Liver (tissue), 9 donors: ENCODE results near the gene PDLIM7. TPM values are rescaled to one million over a fixed set of nuclear protein-coding genes. Genes with fewer than 3 reads are reported as not detected.

Experiments
- DNase-seq: peaks from one replicate; pipeline ENCODE4 v3.0.0-alpha.2; 2017; ENCODE audit warnings: low spot score
- H3K27ac ChIP-seq, 2 donors: one replicate each; pipeline ENCODE4 v1.7.0; 2013; ENCODE audit warnings: inconsistent platforms in 2 of 2, low read length in 2 of 2, control low read depth in 1 of 2, low read depth in 1 of 2, mild to moderate bottlenecking in 1 of 2
- H3K27me3 ChIP-seq, 4 donors: one replicate each; pipeline versions ENCODE4 v1.6.1 to v1.7.0; 2013; ENCODE audit warnings: low read length in 3 of 4, inconsistent platforms in 1 of 4, mild to moderate bottlenecking in 1 of 4, moderate library complexity in 1 of 4; ENCODE audit not compliant: control insufficient read depth in 4 of 4, insufficient read depth in 4 of 4
- H3K36me3 ChIP-seq, 4 donors: one replicate each; pipeline versions ENCODE4 v1.6.1 to v1.7.0; 2013; ENCODE audit warnings: low read length in 3 of 4, mild to moderate bottlenecking in 3 of 4, low read depth in 1 of 4, moderate library complexity in 1 of 4; ENCODE audit not compliant: control insufficient read depth in 4 of 4, insufficient read depth in 3 of 4
- H3K4me1 ChIP-seq, 4 donors: one replicate each; pipeline versions ENCODE4 v1.6.1 to v1.7.0; 2013; ENCODE audit warnings: low read length in 3 of 4, mild to moderate bottlenecking in 3 of 4, moderate library complexity in 1 of 4; ENCODE audit not compliant: control insufficient read depth in 4 of 4, insufficient read depth in 4 of 4
- H3K4me3 ChIP-seq, 3 donors: one replicate each; pipeline versions ENCODE4 v1.6.1 to v1.7.0; 2013; ENCODE audit warnings: low read length in 3 of 3, control low read depth in 1 of 3, low read depth in 1 of 3, mild to moderate bottlenecking in 1 of 3
- H3K9ac ChIP-seq, 2 donors: one replicate each; pipeline ENCODE4 v1.7.0; 2013; ENCODE audit warnings: low read length in 2 of 2, mild to moderate bottlenecking in 2 of 2, moderate library complexity in 2 of 2, control low read depth in 1 of 2, low read depth in 1 of 2
- H3K9me3 ChIP-seq, 4 donors: one replicate each; pipeline versions ENCODE4 v1.6.1 to v1.7.0; 2013; ENCODE audit warnings: low read length in 3 of 4; ENCODE audit not compliant: control insufficient read depth in 4 of 4
- ATF3 ChIP-seq: IDR thresholded peaks from 2 replicates; pipeline ENCODE4 v1.6.1; 2016; ENCODE audit warnings: antibody characterized with exemption
- EGR1 ChIP-seq, 2 donors: IDR thresholded peaks; 2 replicates each; pipeline ENCODE4 v1.6.1; 2016 to 2018; ENCODE audit warnings: antibody characterized with exemption in 2 of 2, low read depth in 2 of 2
- FOXA1 ChIP-seq: IDR thresholded peaks from 2 replicates; pipeline ENCODE4 v1.6.1; 2016; ENCODE audit warnings: antibody characterized with exemption
- FOXA2 ChIP-seq: IDR thresholded peaks from 2 replicates; pipeline ENCODE4 v1.6.1; 2016; ENCODE audit warnings: antibody characterized with exemption
- GABPA ChIP-seq, 2 donors: IDR thresholded peaks in 1 of 2; conservative IDR thresholded peaks in 1 of 2; 2 replicates each; pipeline ENCODE4 v1.6.1; 2016; ENCODE audit warnings: antibody characterized with exemption in 2 of 2, mild to moderate bottlenecking in 1 of 2, moderate library complexity in 1 of 2
- HNF4A ChIP-seq, 2 donors: conservative IDR thresholded peaks; 2 replicates each; pipeline ENCODE4 v1.6.1; 2016; ENCODE audit warnings: antibody characterized with exemption in 2 of 2, mild to moderate bottlenecking in 2 of 2
- HNF4G ChIP-seq: IDR thresholded peaks from 2 replicates; pipeline ENCODE4 v1.6.1; 2016; ENCODE audit warnings: antibody characterized with exemption
- JUND ChIP-seq, 2 donors: IDR thresholded peaks; 2 replicates each; pipeline ENCODE4 v1.6.1; 2016; ENCODE audit warnings: antibody characterized with exemption in 2 of 2
- MAX ChIP-seq: IDR thresholded peaks from 2 replicates; pipeline ENCODE4 v1.6.1; 2016; ENCODE audit warnings: antibody characterized with exemption
- NR2F2 ChIP-seq: IDR thresholded peaks from 2 replicates; pipeline ENCODE4 v1.6.1; 2016; ENCODE audit warnings: antibody characterized with exemption
- RAD21 ChIP-seq, 2 donors: IDR thresholded peaks; 2 replicates each; pipeline ENCODE4 v1.6.1; 2016; ENCODE audit warnings: antibody characterized with exemption in 2 of 2, mild to moderate bottlenecking in 2 of 2
- RXRA ChIP-seq, 2 donors: IDR thresholded peaks; 2 replicates each; pipeline ENCODE4 v1.6.1; 2017 to 2018; ENCODE audit warnings: antibody characterized with exemption in 2 of 2, mild to moderate bottlenecking in 1 of 2
- ZBTB33 ChIP-seq: IDR thresholded peaks from 2 replicates; pipeline ENCODE4 v1.6.1; 2016; ENCODE audit warnings: antibody characterized with exemption
- WGBS: extraction: QIAGEN DNeasy Blood & Tissue Kit; methylation state at CpG from one replicate; pipeline ENCODE4 v1.1.7; 2013; 5-methylcytosine and 5-hydroxymethylcytosine counted together
- polyA plus RNA-seq, 2 donors: library from polyadenylated mRNA; stranded (reverse) in 1 of 2; unstranded in 1 of 2; fragments of 200-250 nt in 1 of 2; fragments of >200 nt in 1 of 2; fragmentation: Nextera tagmentation in 1 of 2; extraction: Ambion mirVana in 1 of 2; gene quantifications; one replicate each; pipeline versions ENCODE4 v1.2.1 to v1.2.3, GENCODE V29; 2013 to 2015
- total RNA-seq, 2 donors: library from RNA; depleted of rRNA; stranded (reverse); fragments of >200 nt; gene quantifications; one replicate each; pipeline ENCODE4 v1.2.3, GENCODE V29; 2014
- donor health status: healthy.
- donor health status: healthy.
- donor health status: healthy.
- donor health status: healthy.
- donor health status: healthy.

Gene PDLIM7
- total and polyA plus RNA-seq, 4 donors = 5.5 to 36.0 (median 8.5) TPM

- WGBS = 86% methylated on average over 16 of the region's 16 CpGs
- no peak overlapping the region for H3K27ac ChIP-seq
- no peaks in the 10 kb centered on the region for H3K9me3 ChIP-seq
- no peak for TF ChIP-seq ZBTB33
- no peak for TF ChIP-seq NR2F2
- TF ChIP-seq GABPA (IDR thresholded peaks at IDR 0.05 in 1 of 2, conservative IDR thresholded peaks at IDR 0.05 in 1 of 2) = no peak
- TF ChIP-seq EGR1 (IDR thresholded peaks at IDR 0.05; ENCODE audit: low read depth in 2 of 2) = no peak
- no peak for TF ChIP-seq FOXA2
- TF ChIP-seq HNF4G = no peak
- no peak for TF ChIP-seq ATF3
- no peak overlapping the region for H3K9ac ChIP-seq
- H3K4me1 ChIP-seq = peaks cover 0 to 7% (median 2%) of the 10 kb centered on the region in 4 donors
- no peak overlapping the region for H3K4me3 ChIP-seq
- no peaks in the 10 kb centered on the region for H3K27me3 ChIP-seq
- DNase-seq = no peak
- H3K36me3 ChIP-seq = no peaks in the 10 kb centered on the region
These were observed 5.5 kb upstream of the PDLIM7 start for GRCh38 chr5:177502886-177503285.

- H3K4me1 ChIP-seq = peaks cover 0 to 10% (median 4%) of the 10 kb centered on the region in 4 donors
- no peak for TF ChIP-seq GABPA (IDR thresholded peaks at IDR 0.05 in 1 of 2, conservative IDR thresholded peaks at IDR 0.05 in 1 of 2)
- no peak for TF ChIP-seq RAD21 (IDR thresholded peaks at IDR 0.05)
- TF ChIP-seq HNF4A (conservative IDR thresholded peaks at IDR 0.05) = no peak
- no peak for TF ChIP-seq FOXA1
- no peak for TF ChIP-seq ZBTB33
- no peak for TF ChIP-seq JUND (IDR thresholded peaks at IDR 0.05)
- no peak for TF ChIP-seq EGR1 (IDR thresholded peaks at IDR 0.05; ENCODE audit: low read depth in 2 of 2)
- TF ChIP-seq MAX = no peak
- TF ChIP-seq FOXA2 = no peak
- no peak for TF ChIP-seq RXRA (IDR thresholded peaks at IDR 0.05)
- no peak for TF ChIP-seq HNF4G
- 61% methylated on average over 9 of the region's 9 CpGs for WGBS
- no peaks in the 10 kb centered on the region for H3K9me3 ChIP-seq
- H3K27ac ChIP-seq = no peak overlapping the region
- no peaks in the 10 kb centered on the region for H3K27me3 ChIP-seq
- DNase-seq = no peak
- H3K4me3 ChIP-seq = no peak overlapping the region
- H3K9ac ChIP-seq = no peak overlapping the region
- no peaks in the 10 kb centered on the region for H3K36me3 ChIP-seq
These were observed 4.7 kb upstream of the PDLIM7 start for GRCh38 chr5:177501874-177502678.
